OCI-LY7 (cell line): ENCODE results near the gene NUFIP1.

ENCODE experiments used
- CTCF ChIP-seq: fragments of 200-600 bp; sonication (generic); conservative IDR thresholded peaks from 2 replicates; pipeline ENCODE4 v1.5.1; 2014; ENCODE audit warnings: mild to moderate bottlenecking, antibody characterized with exemption, low read length, moderate library complexity, mixed read lengths
- EZH2phosphoT487 ChIP-seq: fragments of 200-600 bp; sonication (generic); IDR thresholded peaks from 2 replicates; pipeline ENCODE4 v1.6.1; 2018; ENCODE audit warnings: low read depth, borderline replicate concordance, mild to moderate bottlenecking, mixed run types, antibody characterized with exemption, low read length, moderate library complexity, mixed read lengths

GRCh38 chr13:44905556-44905955, 83.7 kb downstream of the NUFIP1 start:
- TF ChIP-seq CTCF (no peak), EZH2phosphoT487 (no peak)
